Measurements from ENCODE around the gene SLC50A1. TPM values are rescaled to one million over a fixed set of nuclear protein-coding genes. Genes with fewer than 3 reads are reported as not detected.

SLC50A1 gene
- total RNA-seq, 1 experiment from 2014 or later, result 24.9 TPM

- no peak overlapping the region for H2BK120ac ChIP-seq (ENCODE audit: low read depth, low read length, poor library complexity, severe bottlenecking)
Measured at GRCh38 chr1:155179112-155180031, 43.7 kb downstream of the SLC50A1 start.

More at GRCh38 chr1:155179112-155180031, 43.7 kb downstream of the SLC50A1 start:
- no peaks in the 10 kb centered on the region for H4K20me1 ChIP-seq (ENCODE audit: control insufficient read depth, insufficient read depth, insufficient read length)
- H3K56ac ChIP-seq (ENCODE audit: insufficient read length, low read depth, low read length), result no peak overlapping the region
- no peak overlapping the region for H3K9ac ChIP-seq (ENCODE audit: extremely low read depth, insufficient read length, low read length)
- H4K91ac ChIP-seq (ENCODE audit: insufficient read length, low read depth, low read length), result no peak overlapping the region
- H3K4ac ChIP-seq (ENCODE audit: low read depth, low read length), result no peak overlapping the region
- H3K4me2 ChIP-seq (ENCODE audit: insufficient read depth, insufficient read length, low read length), result no peak overlapping the region
- Mint-ChIP-seq H3K36me3 (ENCODE audit: insufficient read depth in 1 of 3, low read depth in 3 of 3) (peaks cover 41 to 70% (median 61%) of the 10 kb centered on the region in 3 experiments), H3K9me3 (no peaks in the 10 kb centered on the region), H3K4me3 (no peak overlapping the region), H3K27ac (peak overlapping the region in 1 of 3 experiments; percentile 39; a peak in 1 of 7 replicates), H3K27me3 (ENCODE audit: low read depth) (no peaks in the 10 kb centered on the region; the same call in none of the 2 replicates), H3K4me1 (peaks cover 11 to 25% of the 10 kb centered on the region in 2 experiments)
- H3T11ph ChIP-seq (ENCODE audit: low read length), result no peak overlapping the region
- no peak overlapping the region for H2BK12ac ChIP-seq (ENCODE audit: insufficient read length, low read depth, low read length)
- WGBS (ENCODE audit: extremely low coverage, insufficient read length, low lambda C conversion rate), result no CpG with 5 or more reads among the region's 31 CpGs
- no peak overlapping the region for H2AK5ac ChIP-seq (ENCODE audit: insufficient read length, low read length)
- H2BK15ac ChIP-seq (ENCODE audit: low read depth, low read length), result no peak overlapping the region
- no peaks in the 10 kb centered on the region for H3K4me1 ChIP-seq (ENCODE audit: insufficient read depth, low read length)
- no peak overlapping the region for H4K5ac ChIP-seq (ENCODE audit: insufficient read length, low read depth, low read length)
- H3K18ac ChIP-seq (ENCODE audit: insufficient read length, low read depth, low read length), result no peak overlapping the region
- H4K8ac ChIP-seq (replicated peaks; ENCODE audit: insufficient read length, low read depth, low read length), result no peak overlapping the region
- H3K23ac ChIP-seq (ENCODE audit: insufficient read length, low read depth, low read length), result no peak overlapping the region
- no peak overlapping the region for H3K27ac ChIP-seq (ENCODE audit: insufficient read length, low read depth, low read length)
- no peak for DNase-seq
- peaks cover 4% of the 10 kb centered on the region for H3K23me2 ChIP-seq (ENCODE audit: insufficient read length, low read depth, low read length, poor library complexity, severe bottlenecking)
- H2BK5ac ChIP-seq (ENCODE audit: insufficient read length, low read length), result no peak overlapping the region
- no peak overlapping the region for H2BK20ac ChIP-seq (ENCODE audit: low read depth, low read length, poor library complexity, severe bottlenecking)
- H3K27me3 ChIP-seq (ENCODE audit: insufficient read depth, low read length), result no peaks in the 10 kb centered on the region
- H2AFZ ChIP-seq (ENCODE audit: low read length), result no peak overlapping the region
- no peaks in the 10 kb centered on the region for H3K79me1 ChIP-seq (ENCODE audit: insufficient read depth, low read depth, low read length, poor library complexity, severe bottlenecking)
- no peaks in the 10 kb centered on the region for H3K9me3 ChIP-seq (ENCODE audit: control insufficient read depth, low read depth, low read length)
- no peak for TF ChIP-seq CTCF (conservative IDR thresholded peaks at IDR 0.05)
- no peaks in the 10 kb centered on the region for H3K79me2 ChIP-seq (ENCODE audit: insufficient read depth, low read length)
- no peak overlapping the region for H3K14ac ChIP-seq (ENCODE audit: insufficient read depth, low read length)
